HG03095 (cell line): Measurements from ENCODE around the gene MAPKAPK5.
"Not testable (repeated sequence)": the region's sequence is repeated elsewhere in the genome, so short reads cannot be mapped to it uniquely, and the experiment has no call there.

Source experiments
- ATAC-seq: cut with Tn5 transposase; IDR thresholded peaks from one replicate; pipeline ENCODE4 v1.9.1; 2021; ENCODE audit warnings: moderate library complexity; ENCODE audit not compliant: unreplicated experiment

The MAPKAPK5 gene

DNA sequence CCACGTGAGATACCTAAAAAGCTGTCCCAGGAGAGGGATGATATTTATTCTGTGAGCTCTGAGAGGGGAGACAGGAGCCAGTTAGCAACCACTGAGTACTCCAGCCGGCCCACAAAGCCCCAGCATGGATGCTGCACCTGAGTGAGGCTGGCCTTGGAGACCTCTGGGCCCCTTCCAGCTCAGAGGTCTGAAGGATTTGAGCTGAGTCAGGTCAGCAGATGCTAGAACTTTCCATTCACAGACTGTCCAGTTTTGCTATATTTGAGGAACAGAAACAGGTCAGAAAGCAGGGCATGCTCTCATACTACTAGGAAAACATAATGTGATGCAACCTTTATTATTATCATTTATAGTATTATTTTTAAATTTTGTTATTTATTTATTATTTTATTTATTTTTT lies 15.0 kb upstream of the MAPKAPK5 start:
- ATAC-seq = no peak

DNA sequence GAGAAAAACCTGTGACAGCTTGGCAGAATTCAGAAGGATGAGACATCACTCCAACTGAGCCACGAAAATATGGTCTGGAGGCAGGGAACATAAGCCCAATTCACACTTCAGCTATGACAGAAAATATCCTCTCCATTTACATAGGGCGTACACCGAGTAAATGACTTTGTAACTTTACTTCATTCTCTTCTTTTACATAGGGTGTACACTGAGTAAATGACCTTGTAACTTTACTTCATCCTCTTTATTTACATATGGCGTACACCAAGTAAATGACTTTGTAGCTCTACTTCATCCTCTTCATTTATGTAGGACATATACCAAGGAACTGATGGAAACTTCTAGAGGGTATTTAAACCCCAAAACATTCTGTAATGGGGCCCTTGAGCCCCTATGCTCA lies 14.1 kb upstream of the MAPKAPK5 start:
- ATAC-seq = no peak

DNA sequence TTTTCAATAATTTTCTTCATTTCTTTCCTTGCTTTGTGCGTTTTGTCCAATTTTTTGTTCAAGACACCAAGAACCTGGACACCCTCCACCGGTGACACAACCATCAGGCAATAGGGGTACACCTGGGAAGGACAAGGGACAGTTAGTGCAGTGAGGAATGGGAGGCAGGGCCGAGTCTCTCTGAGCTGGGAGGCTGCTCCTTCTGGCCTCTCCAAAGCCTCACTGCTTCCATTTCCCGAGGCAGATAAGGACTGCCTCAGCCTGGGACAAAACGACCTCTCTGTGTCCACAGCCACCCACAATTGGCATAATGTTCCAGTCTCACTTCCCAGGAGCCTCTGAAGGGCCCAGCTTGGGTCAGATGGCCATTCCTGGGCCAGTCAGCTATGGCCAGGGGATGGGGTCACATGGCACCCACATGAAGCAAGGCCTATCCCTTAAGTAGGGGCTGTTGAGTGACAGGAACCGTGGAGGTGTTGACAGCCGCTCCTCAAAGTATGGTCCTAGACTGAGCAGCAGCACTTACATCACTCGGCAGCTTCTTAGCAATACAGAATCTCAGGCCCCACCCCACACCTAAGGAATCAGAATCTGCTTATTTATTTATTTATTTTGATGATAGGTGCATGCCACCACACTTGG lies 13.6 kb upstream of the MAPKAPK5 start:
- no peak for ATAC-seq

DNA sequence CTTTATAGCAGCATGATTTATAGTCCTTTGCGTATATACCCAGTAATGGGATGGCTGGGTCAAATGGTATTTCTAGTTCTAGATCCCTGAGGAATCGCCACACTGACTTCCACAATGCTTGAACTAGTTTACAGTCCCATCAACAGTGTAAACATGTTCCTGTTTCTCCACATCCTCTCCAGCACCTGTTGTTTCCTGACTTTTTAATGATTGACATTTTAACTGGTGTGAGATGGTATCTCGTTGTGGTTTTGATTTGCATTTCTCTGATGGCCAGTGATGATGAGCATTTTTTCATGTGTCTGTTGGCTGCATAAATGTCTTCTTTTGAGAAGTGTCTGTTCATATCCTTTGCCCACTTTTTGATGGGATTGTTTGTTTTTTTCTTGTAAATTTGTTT lies 12.4 kb upstream of the MAPKAPK5 start:
- ATAC-seq = not testable (repeated sequence)

DNA sequence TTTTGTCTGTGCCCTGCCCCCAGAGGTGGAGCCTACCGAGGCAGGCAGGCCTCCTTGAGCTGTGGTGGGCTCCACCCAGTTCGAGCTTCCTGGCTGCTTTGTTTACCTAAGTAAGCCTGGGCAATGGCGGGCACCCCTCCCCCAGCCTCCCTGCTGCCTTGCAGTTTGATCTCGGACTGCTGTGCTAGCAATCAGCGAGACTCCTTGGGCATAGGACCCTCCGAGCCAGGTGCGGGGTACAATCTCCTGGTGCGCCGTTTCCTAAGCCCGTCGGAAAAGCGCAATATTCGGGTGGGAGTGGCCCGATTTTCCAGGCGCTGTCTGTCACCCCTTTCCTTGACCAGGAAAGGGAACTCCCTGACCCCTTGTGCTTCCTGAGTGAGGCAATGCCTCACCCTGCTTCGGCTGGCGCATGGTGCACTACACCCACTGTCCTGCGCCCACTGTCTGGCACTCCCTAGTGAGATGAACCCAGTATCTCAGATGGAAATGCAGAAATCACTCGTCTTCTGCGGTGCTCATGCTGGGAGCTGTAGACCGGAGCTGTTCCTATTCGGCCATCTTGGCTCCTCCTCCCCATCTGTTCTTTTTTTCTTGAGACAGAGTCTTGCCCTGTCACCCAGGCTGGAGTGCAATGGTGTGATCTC lies 7.2 kb upstream of the MAPKAPK5 start:
- not testable (repeated sequence) for ATAC-seq

DNA sequence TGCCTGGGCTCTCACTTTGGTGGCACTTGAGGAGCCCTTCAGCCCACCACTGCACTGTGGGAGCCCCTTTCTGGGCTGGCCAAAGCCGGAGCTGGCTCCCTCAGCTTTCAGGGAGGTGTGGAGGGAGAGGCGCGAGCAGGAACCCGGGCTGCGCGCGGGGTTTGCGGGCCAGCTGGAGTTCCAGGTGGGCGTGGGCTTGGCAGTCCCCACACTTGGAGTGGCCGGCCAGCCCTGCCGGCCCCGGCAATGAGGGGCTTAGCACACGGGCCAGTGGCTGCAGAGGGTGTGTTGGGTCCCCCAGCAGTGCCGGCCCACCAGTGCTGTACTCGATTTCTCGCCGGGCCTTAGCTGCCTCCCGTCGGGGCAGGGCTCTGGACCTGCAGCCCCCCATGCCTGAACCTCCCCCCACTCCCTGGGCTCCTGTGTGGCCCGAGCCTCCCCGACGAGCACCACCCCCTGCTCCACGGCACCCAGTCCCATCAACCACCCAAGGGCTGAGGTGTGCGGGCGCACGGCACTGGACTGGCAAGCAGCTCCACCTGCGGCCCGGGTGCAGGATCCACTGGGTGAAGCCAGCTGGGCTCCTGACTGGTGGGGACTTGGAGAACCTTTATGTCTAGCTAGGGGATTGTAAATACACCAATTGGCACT lies 6.4 kb upstream of the MAPKAPK5 start:
- not testable (repeated sequence) for ATAC-seq

DNA sequence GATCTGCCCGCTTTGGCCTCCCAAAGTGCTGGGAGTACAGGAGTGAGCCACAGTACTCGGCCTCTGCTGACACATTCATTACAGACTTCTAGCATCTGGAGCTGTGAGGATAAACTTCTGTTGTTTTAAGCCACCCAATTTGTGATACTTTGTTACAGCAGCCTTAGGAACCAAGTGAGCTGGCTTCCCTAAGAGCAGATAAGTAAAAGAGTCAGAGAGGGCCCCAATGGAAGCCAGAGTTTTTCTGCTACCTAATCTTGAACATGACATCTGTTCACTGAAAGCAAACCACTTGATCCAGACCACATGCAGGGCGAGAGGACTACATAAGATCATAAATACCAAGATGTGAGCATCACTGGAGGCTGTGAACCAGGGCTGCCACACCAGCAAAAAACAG lies 3.7 kb upstream of the MAPKAPK5 start:
- ATAC-seq = no peak

DNA sequence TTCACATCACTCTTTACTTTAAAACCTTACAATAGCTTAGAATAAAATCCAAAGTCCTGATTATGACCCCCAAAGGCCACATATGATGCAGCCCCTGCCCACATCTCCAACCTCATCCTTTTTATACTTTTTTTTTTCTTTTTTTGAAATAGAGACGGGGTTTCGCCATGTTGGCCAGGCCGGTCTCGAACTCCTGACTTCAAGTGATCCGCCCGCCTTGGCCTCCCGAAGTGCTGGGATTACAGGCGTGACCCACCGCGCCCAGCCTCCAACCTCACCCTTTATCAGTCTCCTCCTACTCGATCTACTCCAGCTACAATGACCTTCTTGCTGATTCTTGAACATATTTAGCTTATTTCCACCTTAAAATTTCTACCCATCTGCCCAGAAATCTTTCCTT lies 1.2 kb upstream of the MAPKAPK5 start:
- ATAC-seq = no peak

DNA sequence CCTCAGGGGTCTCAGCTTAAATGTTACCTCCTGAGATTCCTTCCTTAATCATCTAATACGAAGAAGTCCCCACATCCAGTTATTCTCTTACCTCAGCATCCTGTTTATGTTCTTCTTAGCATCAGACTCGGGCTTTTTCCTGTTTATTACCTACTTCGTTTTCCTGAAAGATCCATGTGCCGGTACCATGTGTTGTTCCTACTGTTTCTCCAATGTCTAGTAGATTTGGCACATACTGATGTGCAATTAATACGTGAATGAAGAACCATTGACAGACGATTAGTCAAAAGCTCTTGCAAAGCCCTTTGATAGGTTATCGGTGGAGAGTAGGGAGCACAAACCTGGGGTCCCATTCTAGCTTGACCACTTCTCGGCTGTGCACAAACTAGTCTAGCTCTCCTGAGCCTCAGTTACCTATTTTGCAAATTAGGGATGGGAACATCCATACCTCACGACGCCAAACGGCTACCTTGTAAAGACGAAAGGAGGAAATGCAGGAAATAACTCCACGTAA lies 735 bp upstream of the MAPKAPK5 start:
- ATAC-seq = no peak

DNA sequence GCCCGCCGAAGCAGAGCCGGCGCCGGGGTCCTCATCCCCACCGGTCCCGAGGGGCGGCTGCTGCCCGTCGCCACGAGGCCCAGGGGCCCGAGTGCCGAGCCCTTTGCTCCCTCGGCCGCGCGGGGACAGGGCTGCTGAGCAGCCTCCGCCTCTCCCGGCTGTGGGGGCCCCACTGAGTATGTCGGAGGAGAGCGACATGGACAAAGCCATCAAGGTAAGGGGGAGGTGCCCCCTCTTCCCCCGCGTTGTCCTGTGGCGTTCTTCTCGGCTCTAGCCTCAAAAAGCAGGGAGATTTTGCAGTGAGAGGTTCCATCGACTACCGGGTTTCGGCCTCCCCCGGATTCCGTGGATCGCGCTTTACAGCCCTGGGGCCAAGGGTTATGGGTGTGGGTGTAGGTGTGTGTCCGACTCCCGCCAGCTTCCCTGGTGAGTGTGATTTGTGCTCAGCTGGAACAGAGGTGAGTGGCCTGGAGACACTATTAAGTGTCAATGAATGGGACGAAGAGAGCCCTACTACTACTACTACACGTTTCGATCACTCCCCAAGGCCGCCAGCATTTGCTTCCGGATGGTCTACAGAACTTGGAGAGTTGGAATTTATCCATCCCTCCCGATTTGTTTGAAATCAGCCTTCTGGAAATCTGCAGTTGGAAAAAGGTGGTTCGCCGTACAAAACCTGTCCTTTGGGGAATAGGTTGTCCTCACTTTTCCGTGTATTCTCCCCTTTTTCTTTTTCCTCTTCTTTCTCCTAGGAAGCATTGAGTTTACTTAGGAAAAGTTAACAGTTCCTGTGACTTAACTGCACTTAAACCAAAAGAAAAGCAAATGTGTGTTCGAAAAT lies 748 bp downstream of the MAPKAPK5 start:
- ATAC-seq = peak; percentile 21

DNA sequence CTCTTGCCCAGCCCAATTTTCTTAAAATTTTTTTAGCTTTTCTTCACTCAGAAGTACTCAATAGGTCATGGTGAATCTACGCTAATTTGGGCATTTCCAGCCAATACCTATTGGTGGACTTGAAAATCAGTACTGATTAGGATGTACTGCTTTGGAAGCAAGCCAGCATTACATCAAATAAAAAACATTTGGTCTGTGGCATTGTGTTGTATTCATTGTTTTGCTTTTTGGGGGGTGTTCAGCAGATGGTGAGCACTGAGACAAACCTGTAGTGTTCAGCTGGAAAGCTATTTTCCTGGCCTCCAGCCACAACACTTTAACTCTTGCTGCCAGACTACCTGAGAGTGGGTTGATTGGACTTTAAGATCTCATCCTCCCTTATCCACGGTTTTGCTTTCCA lies 4.0 kb downstream of the MAPKAPK5 start:
- no peak for ATAC-seq

DNA sequence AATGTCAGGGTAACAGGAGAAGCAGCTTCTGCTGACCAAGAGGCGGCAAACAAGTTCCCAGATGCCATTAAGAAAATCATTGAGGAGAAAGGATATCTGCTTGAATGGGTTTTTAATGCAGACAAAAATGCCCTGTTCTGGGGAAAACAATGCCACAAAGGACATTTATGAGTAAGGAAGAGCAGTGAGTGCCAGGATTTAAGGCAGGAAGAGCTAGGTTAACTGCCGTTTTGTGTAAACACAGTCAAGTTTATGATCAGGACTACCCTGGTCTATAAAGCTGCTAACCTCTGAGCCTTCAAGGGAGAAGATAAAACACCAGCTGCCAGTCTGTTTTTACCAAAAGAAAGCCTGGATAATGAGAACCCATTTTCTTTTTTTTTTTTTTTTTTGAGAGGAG lies 8.5 kb downstream of the MAPKAPK5 start:
- ATAC-seq = no peak

DNA sequence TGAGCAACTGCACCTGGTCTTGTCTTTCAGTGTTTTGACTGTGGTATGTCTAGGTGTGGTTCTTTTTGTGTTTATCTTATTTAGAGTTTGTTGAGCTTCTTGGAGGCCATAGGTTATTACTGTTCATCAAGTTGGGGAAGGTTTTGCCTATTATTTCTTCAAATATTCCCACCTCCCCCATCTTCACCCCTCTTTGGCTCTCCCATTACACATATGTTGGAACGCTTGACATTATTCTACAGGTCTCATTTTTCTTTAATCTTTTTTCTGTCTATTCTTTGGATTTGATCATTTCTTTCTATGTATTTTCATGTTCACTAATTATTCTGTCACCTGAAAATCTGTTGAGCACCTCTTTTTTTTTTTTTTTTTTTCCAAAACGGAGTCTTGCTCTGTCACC lies 16.2 kb downstream of the MAPKAPK5 start:
- no peak for ATAC-seq

DNA sequence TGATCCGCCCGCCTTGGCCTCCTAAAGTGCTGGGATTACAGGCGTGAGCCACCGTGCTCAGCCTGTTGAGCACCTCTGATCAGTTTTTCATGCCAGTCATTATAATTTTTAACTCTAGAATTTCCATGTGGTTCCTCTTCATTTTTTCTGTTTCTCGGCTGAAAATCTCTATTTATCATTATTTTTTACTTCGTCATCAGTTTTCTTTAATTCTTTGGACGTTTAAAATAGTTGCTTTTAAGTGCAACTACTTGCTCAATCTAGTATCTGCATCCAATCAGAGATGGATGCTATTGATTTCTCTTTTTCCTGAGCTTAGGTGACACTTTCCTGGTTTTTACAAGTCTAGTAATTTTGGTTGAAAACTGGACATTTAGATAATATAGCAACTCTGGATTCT lies 16.8 kb downstream of the MAPKAPK5 start:
- ATAC-seq = no peak

DNA sequence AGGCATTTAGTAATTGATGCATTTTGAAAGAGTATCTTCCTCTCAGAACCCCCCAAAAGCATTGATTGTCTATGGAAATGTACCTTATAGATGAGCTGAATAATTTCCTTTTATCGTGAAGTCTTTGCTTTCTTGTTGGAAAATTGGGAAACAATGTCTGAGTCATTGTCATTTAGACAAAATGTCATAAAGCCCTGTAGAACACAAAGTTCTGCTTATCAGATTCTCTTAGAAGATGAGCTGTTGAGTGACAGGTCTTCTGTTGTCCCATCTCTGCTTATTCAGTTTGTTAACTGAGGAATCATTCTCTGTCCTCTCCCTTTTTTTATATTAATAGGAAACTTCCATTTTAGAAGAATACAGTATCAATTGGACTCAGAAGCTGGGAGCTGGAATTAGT lies 22.9 kb downstream of the MAPKAPK5 start:
- no peak for ATAC-seq

DNA sequence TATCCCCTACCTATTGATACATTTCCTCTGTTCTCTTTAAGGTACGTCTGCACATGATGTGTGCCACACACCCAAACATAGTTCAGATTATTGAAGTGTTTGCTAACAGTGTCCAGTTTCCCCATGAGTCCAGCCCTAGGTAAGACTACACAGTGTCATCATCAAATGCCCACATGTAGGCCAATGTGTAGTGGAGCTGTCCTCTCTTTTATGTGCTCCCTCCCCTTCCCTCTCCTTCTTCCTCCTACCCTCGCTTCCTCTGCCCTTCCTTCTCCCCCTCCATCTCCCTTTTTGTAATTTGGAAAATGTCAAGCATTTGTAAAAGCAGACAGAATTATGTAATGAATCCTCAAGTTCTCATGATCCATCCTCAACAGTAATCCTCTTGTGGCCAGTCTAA lies 25.5 kb downstream of the MAPKAPK5 start:
- no peak for ATAC-seq

DNA sequence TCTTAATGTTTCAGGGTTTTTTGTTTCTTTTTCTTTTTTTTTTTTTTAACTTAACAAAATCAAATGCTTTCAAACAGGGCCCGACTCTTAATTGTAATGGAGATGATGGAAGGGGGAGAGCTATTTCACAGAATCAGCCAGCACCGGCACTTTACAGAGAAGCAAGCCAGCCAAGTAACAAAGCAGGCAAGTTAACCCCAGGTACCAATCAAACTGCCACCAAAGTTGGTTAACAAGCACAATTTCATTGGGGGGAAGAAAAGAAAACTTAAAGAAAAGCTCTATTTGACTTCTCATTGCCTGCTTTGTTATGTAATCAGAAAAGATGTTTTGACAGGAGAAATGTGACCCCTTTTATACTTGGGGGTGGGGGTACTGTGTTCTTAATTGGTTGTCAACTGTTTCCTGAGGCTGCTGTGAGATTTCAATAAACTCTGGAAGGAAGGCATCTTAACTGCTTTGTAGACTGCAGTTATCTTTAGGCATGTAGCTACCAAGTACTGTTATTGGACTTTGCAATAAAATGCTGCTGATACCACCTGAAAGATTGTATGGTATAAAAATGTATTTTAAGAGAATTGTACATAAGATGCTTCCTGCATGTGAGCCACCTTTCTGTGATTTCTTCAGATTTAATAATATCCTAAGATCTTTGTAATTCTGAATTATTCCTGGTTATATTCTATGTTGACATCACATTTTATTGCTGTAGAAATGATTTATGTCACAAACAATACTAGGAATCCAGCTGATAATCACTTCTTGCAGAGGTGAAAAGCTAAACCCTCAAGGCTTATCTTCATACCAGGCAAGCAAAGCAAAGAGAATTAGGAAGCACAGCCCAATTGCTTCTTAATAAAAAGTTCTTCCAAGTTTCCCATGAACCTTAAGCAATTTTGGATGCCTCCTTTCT lies 26.9 kb downstream of the MAPKAPK5 start:
- no peak for ATAC-seq

DNA sequence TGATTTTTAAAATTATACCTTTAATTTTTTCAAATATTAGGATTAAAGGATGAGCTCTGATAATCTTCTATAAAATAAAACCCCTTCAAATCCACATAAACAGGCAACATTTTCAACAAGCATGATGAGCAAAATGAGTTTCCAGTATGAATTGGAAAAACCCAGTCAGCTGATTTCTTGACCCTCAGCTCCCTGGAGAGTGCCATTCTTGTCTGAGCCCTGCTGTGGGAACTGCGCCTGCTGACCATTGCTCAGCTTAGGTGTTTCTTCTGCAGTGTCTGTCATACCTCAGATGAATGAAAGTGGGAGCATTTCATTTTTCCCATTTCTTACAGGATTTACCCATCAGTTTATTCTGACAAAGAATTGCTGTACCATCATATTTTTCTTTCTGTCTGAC lies 27.6 kb downstream of the MAPKAPK5 start:
- no peak for ATAC-seq

DNA sequence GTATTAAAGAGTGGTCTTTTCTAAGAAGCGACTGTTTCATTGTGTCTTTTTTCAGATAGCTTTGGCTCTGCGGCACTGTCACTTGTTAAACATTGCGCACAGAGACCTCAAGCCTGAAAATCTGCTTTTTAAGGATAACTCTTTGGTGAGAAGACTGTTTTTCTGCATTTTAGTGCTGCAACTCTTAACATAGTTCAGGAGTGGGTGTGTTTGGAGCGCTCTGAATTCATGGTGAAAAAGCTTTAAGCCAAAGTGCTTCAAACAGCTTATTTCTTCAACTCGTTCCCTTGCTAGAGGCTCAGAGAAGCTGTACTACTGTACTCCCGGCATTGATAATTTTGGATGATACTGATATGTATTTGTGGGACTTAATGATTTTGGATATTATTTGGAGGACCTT lies 28.2 kb downstream of the MAPKAPK5 start:
- no peak for ATAC-seq

DNA sequence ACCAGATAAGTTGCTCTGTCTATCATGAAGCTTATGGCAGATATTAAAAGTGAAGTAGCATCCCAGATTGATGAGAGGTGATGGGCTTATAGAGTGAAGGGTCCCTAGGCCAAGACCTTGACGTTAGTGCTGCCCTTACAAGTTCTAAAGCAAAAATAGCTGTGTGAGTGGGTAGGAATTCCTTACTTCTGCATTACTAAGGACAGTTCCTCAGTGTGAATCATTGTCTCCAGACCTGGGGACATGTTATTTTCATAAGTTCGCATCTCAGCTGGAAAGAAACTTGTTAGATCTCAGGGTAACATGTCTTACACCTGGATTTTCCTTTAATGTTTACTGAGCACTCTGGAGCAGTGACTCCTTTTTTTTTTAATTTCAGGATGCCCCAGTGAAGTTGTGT lies 28.7 kb downstream of the MAPKAPK5 start:
- ATAC-seq = no peak
